Fibroblast of lung (primary cell): Measurements from ENCODE around the gene FSTL1. TPM values are rescaled to one million over a fixed set of nuclear protein-coding genes. Genes with fewer than 3 reads are reported as not detected.
A peak's percentile ranks its signal among the peaks of the same experiment; 100 is the strongest.

Source experiments
- DNase-seq, 2 donors: peaks; one replicate each; pipeline versions ENCODE4 v3.0.0 to v3.0.0-alpha.2; 2010; ENCODE audit warnings: low read depth in 2 of 2
- H2AFZ ChIP-seq: 2 replicates; pipeline ENCODE4 v1.5.1; 2012; ENCODE audit warnings: low read length, control low read depth, inconsistent platforms
- H3K27ac ChIP-seq: 2 replicates; pipeline ENCODE4 v1.5.1; 2011; ENCODE audit warnings: low read length, control low read depth; ENCODE audit not compliant: insufficient read depth
- H3K27me3 ChIP-seq: 2 replicates; pipeline ENCODE4 v1.5.1; 2011; ENCODE audit warnings: mild to moderate bottlenecking, low read length; ENCODE audit not compliant: control insufficient read depth, insufficient read depth
- H3K36me3 ChIP-seq: 2 replicates; pipeline ENCODE4 v1.5.1; 2011; ENCODE audit warnings: low read length; ENCODE audit not compliant: control insufficient read depth, insufficient read depth
- H3K4me1 ChIP-seq: 2 replicates; pipeline ENCODE4 v1.5.1; 2011; ENCODE audit warnings: low read length; ENCODE audit not compliant: control insufficient read depth, insufficient read depth; ENCODE audit errors: extremely low read depth
- H3K4me2 ChIP-seq: 2 replicates; pipeline ENCODE4 v1.5.1; 2011; ENCODE audit warnings: low read length, control low read depth; ENCODE audit not compliant: insufficient read depth; ENCODE audit errors: extremely low read depth
- H3K4me3 ChIP-seq, 4 experiments: fragments of 200-600 bp in 1 of 4; sonication (generic) in 1 of 4; replicated peaks in 1 of 4; 2 replicates each; pipeline ENCODE4 v1.5.1; 2011 to 2016; ENCODE audit warnings: low read length in 4 of 4, low read depth in 3 of 4, mild to moderate bottlenecking in 3 of 4, control low read depth in 2 of 4, inconsistent platforms in 1 of 4, mixed read lengths in 1 of 4; ENCODE audit not compliant: insufficient read depth in 1 of 4; ENCODE audit errors: control extremely low read depth in 1 of 4
- H3K79me2 ChIP-seq: 2 replicates; pipeline ENCODE4 v1.5.1; 2012; ENCODE audit warnings: mild to moderate bottlenecking, low read length, inconsistent platforms; ENCODE audit not compliant: control insufficient read depth, insufficient read depth
- H3K9ac ChIP-seq: 2 replicates; pipeline ENCODE4 v1.5.1; 2011; ENCODE audit warnings: mild to moderate bottlenecking, low read length, control low read depth; ENCODE audit not compliant: insufficient read depth
- H3K9me3 ChIP-seq: 2 replicates; pipeline ENCODE4 v1.5.1; 2012; ENCODE audit warnings: low read depth, low read length; ENCODE audit not compliant: control insufficient read depth, insufficient read depth
- H4K20me1 ChIP-seq: 2 replicates; pipeline ENCODE4 v1.5.1; 2011; ENCODE audit warnings: low read length; ENCODE audit not compliant: control insufficient read depth, insufficient read depth; ENCODE audit errors: extremely low read depth
- CTCF ChIP-seq, 2 donors: IDR thresholded peaks in 1 of 2; conservative IDR thresholded peaks in 1 of 2; 1 replicate in 1 of 2; 2 replicates in 1 of 2; pipeline ENCODE4 v1.5.1; 2011 to 2012; ENCODE audit warnings: low read length in 2 of 2, control low read depth in 1 of 2, inconsistent platforms in 1 of 2, low read depth in 1 of 2, mild to moderate bottlenecking in 1 of 2
- EZH2 ChIP-seq: IDR thresholded peaks from 2 replicates; pipeline ENCODE4 v1.5.1; 2012; ENCODE audit warnings: low read length, control low read depth, mild to moderate bottlenecking; ENCODE audit errors: missing control alignments
- polyA plus RNA-seq, 2 donors: library from polyadenylated mRNA; depleted of rRNA in 1 of 2; stranded (reverse) in 1 of 2; unstranded in 1 of 2; fragments of >200 nt; gene quantifications; 2 replicates each; pipeline ENCODE4 v1.2.1, GENCODE V29; 2011 to 2012; ENCODE audit warnings: missing spikeins in 1 of 2
- total RNA-seq: library from RNA; depleted of rRNA; stranded (reverse); fragments of >200 nt; gene quantifications from 2 replicates; pipeline ENCODE4 v1.2.1, GENCODE V29; 2014

Gene FSTL1
- total and polyA plus RNA-seq, 2 donors (not counting 1 experiment from before 2014, with no cell fraction given): 309 to 1,500 TPM

- TF ChIP-seq EZH2 (no peak), CTCF (conservative IDR thresholded peaks at IDR 0.05 in 1 of 2, IDR thresholded peaks at IDR 0.05 in 1 of 2; ENCODE audit: low read depth in 1 of 2, low read length in 2 of 2) (peak in 1 of 2 donors; percentile 15)
- Histone ChIP-seq H3K4me1 (peaks cover 26% of the 10 kb centered on the region), H3K9me3 (no peaks in the 10 kb centered on the region), H3K9ac (no peak overlapping the region), H4K20me1 (no peaks in the 10 kb centered on the region), H3K79me2 (peaks cover 50% of the 10 kb centered on the region), H3K27ac (peak overlapping the region; percentile 17), H2AFZ (no peak overlapping the region), H3K27me3 (no peaks in the 10 kb centered on the region), H3K4me2 (no peak overlapping the region), H3K36me3 (no peaks in the 10 kb centered on the region), H3K4me3 (no peak overlapping the region)
- DNase-seq: no peak
Measured at GRCh38 chr3:120418866-120419490, 31.8 kb downstream of the FSTL1 start.

GRCh38 chr3:120418446-120418845 lies 32.3 kb downstream of the FSTL1 start:
- no peak overlapping the region for H3K4me3 ChIP-seq
- H4K20me1 ChIP-seq: no peaks in the 10 kb centered on the region
- TF ChIP-seq CTCF (conservative IDR thresholded peaks at IDR 0.05 in 1 of 2, IDR thresholded peaks at IDR 0.05 in 1 of 2; ENCODE audit: low read depth in 1 of 2, low read length in 2 of 2) (no peak), EZH2 (no peak)
- H3K27me3 ChIP-seq: no peaks in the 10 kb centered on the region
- peaks cover 45% of the 10 kb centered on the region for H3K79me2 ChIP-seq
- H3K9ac ChIP-seq: no peak overlapping the region
- DNase-seq: no peak
- H3K27ac ChIP-seq: peak overlapping the region; percentile 17
- no peaks in the 10 kb centered on the region for H3K9me3 ChIP-seq
- H3K4me2 ChIP-seq: no peak overlapping the region
- peaks cover 26% of the 10 kb centered on the region for H3K4me1 ChIP-seq
- H3K36me3 ChIP-seq: peaks cover under 1% of the 10 kb centered on the region
- no peak overlapping the region for H2AFZ ChIP-seq

- H2AFZ ChIP-seq: no peak overlapping the region
- H3K27ac ChIP-seq: peak overlapping the region; percentile 60
- H3K4me1 ChIP-seq: peaks cover 26% of the 10 kb centered on the region
- peak overlapping the region in 3 of 4 experiments; percentile 4 to 56 (median 37) for H3K4me3 ChIP-seq
- peaks cover 37% of the 10 kb centered on the region for H3K79me2 ChIP-seq
- TF ChIP-seq CTCF (conservative IDR thresholded peaks at IDR 0.05 in 1 of 2, IDR thresholded peaks at IDR 0.05 in 1 of 2; ENCODE audit: low read depth in 1 of 2, low read length in 2 of 2): peak; percentile 81 to 82
- no peak for TF ChIP-seq EZH2
- H3K9ac ChIP-seq: no peak overlapping the region
- H3K9me3 ChIP-seq: no peaks in the 10 kb centered on the region
- no peaks in the 10 kb centered on the region for H4K20me1 ChIP-seq
- no peaks in the 10 kb centered on the region for H3K27me3 ChIP-seq
- H3K36me3 ChIP-seq: peaks cover 6% of the 10 kb centered on the region
- DNase-seq: peak; percentile 98 to 99
- peak overlapping the region; percentile 91 for H3K4me2 ChIP-seq
Measured at GRCh38 chr3:120417272-120417911, 33.4 kb downstream of the FSTL1 start.
